GM12873 (cell line): ENCODE data around the gene OCRL.

Source experiments
- CTCF ChIP-seq: IDR thresholded peaks from 2 replicates; pipeline ENCODE4 v1.5.1; 2012; ENCODE audit warnings: low read depth, mild to moderate bottlenecking, moderate library complexity, low read length, control low read depth; ENCODE audit not compliant: insufficient read depth; ENCODE audit errors: missing control alignments

OCRL gene

GRCh38 chrX:129540722-129541184 is 694 bp downstream of the OCRL start:
- no peak for TF ChIP-seq CTCF

GRCh38 chrX:129544780-129545179 is 4.7 kb downstream of the OCRL start:
- TF ChIP-seq CTCF, result no peak

GRCh38 chrX:129545408-129545807 is 5.3 kb downstream of the OCRL start:
- no peak for TF ChIP-seq CTCF

GRCh38 chrX:129549124-129549523 is 9.1 kb downstream of the OCRL start:
- no peak for TF ChIP-seq CTCF

- TF ChIP-seq CTCF, result no peak
Measured at GRCh38 chrX:129553619-129554288, 13.7 kb downstream of the OCRL start.

- TF ChIP-seq CTCF, result no peak
Measured at GRCh38 chrX:129556806-129557315, 16.8 kb downstream of the OCRL start.

- no peak for TF ChIP-seq CTCF
Measured at GRCh38 chrX:129557844-129558480, 17.9 kb downstream of the OCRL start.
